NCI-H1092 treated with DMSO at 0.1 percent for 48 hours (cell line): ENCODE measurements around the gene CCDC32.

Experiments used
- DNase-seq: peaks from one replicate; lab custom pipeline; 2025; lab: John Stamatoyannopoulos, UW

The CCDC32 gene

GRCh38 chr15:40511472-40512133 lies 53.2 kb downstream of the CCDC32 start:
- peak; percentile 7 for DNase-seq

GRCh38 chr15:40511093-40511471 lies 53.8 kb downstream of the CCDC32 start:
- no peak for DNase-seq

- no peak for DNase-seq
These were observed 54.6 kb downstream of the CCDC32 start for GRCh38 chr15:40510201-40510600.

GRCh38 chr15:40508216-40508615 lies 56.6 kb downstream of the CCDC32 start:
- no peak for DNase-seq

- DNase-seq, result peak; percentile 63
These were observed 57.8 kb downstream of the CCDC32 start for GRCh38 chr15:40506964-40507571.
